ENCODE data around the gene TMPRSS6.

The TMPRSS6 gene

DNA sequence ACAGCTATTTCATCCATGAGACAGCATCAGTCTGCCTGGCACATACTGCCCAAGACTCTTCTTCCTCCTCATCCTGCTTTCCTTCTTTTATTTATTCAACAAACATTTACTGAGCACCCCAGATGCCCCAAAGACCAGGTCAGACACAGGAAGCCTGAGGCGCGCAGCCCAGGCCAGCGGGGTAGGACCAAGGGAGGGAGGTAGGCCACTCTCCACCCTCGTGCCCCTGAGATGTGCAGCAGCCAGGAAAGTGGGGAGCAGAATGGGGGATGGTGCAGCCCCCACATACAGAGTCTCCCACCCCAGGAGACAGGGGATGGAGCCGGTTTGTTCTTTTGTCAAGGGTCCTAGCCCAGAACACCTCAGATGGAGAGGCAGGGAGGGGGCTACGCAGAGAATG lies 44.4 kb upstream of the TMPRSS6 start:
- no peaks in the 10 kb centered on the region for H3K9me2 ChIP-seq (ENCODE audit: low read depth, low read length)
- TF ChIP-seq, protein P1, sequence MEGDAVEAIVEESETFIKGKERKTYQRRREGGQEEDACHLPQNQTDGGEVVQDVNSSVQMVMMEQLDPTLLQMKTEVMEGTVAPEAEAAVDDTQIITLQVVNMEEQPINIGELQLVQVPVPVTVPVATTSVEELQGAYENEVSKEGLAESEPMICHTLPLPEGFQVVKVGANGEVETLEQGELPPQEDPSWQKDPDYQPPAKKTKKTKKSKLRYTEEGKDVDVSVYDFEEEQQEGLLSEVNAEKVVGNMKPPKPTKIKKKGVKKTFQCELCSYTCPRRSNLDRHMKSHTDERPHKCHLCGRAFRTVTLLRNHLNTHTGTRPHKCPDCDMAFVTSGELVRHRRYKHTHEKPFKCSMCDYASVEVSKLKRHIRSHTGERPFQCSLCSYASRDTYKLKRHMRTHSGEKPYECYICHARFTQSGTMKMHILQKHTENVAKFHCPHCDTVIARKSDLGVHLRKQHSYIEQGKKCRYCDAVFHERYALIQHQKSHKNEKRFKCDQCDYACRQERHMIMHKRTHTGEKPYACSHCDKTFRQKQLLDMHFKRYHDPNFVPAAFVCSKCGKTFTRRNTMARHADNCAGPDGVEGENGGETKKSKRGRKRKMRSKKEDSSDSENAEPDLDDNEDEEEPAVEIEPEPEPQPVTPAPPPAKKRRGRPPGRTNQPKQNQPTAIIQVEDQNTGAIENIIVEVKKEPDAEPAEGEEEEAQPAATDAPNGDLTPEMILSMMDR (IDR thresholded peaks at IDR 0.05; ENCODE audit: low read length): no peak
- no peak for TF ChIP-seq EZH2 (IDR thresholded peaks at IDR 0.05; ENCODE audit: borderline replicate concordance, low read length)
- H3K4me1 ChIP-seq (ENCODE audit: insufficient read depth, low read length, severe bottlenecking): no peaks in the 10 kb centered on the region
- no peak overlapping the region for H3K4me3 ChIP-seq (ENCODE audit: low read depth, low read length, poor library complexity, severe bottlenecking)
- H3K27me3 ChIP-seq (ENCODE audit: insufficient read depth, low read length): peaks cover 21% of the 10 kb centered on the region; the same call in 1 of the 2 replicates
- no peaks in the 10 kb centered on the region for H3F3A ChIP-seq (ENCODE audit: insufficient read depth, low read length)
- H3K27ac ChIP-seq (ENCODE audit: low read depth, low read length, poor library complexity, severe bottlenecking): no peak overlapping the region
- H3K9ac ChIP-seq (ENCODE audit: low read length): no peak overlapping the region
- H2AFZ ChIP-seq (ENCODE audit: low read length): no peak overlapping the region
- no peaks in the 10 kb centered on the region for H3K36me3 ChIP-seq (ENCODE audit: insufficient read depth, low read length)
- no peaks in the 10 kb centered on the region for H3K79me2 ChIP-seq (ENCODE audit: insufficient read depth, low read length)
- no peak overlapping the region for H3K4me2 ChIP-seq (ENCODE audit: low read length)
- no peaks in the 10 kb centered on the region for H4K20me1 ChIP-seq (ENCODE audit: insufficient read depth, low read length)
- H3K9me3 ChIP-seq (ENCODE audit: low read length): peaks cover 9% of the 10 kb centered on the region; the same call in 1 of the 2 replicates

DNA sequence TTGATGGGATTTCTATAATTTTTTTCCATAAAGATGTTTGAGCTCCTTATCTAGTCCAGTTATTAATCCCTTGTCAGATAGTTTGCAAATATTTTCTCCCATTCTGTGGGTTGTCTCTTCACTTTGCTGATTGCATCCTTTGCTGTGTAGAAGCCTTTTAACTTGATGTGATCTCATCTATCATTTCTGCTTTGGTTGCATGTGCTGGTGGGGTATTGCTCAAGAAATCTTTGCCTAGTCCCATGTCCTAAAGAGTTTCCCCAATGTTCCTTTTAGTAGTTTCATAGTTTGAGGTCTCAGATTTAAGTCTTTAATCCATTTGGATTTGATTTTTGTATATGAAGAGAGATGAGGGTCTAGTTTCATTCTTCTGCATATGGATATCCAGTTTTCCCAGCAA lies 41.9 kb upstream of the TMPRSS6 start:
- Histone ChIP-seq H3K4me1 (ENCODE audit: insufficient read depth, low read length, severe bottlenecking) (no peaks in the 10 kb centered on the region), H3K9me2 (ENCODE audit: low read depth, low read length) (no peaks in the 10 kb centered on the region), H3K27ac (ENCODE audit: low read depth, low read length, poor library complexity, severe bottlenecking) (no peak overlapping the region), H4K20me1 (ENCODE audit: insufficient read depth, low read length) (no peaks in the 10 kb centered on the region), H3K9ac (ENCODE audit: low read length) (no peak overlapping the region), H3K4me2 (ENCODE audit: low read length) (no peak overlapping the region), H3F3A (ENCODE audit: insufficient read depth, low read length) (no peaks in the 10 kb centered on the region), H2AFZ (ENCODE audit: low read length) (no peak overlapping the region), H3K27me3 (ENCODE audit: insufficient read depth, low read length) (peaks cover 15% of the 10 kb centered on the region; the same call in 1 of the 2 replicates), H3K4me3 (ENCODE audit: low read depth, low read length, poor library complexity, severe bottlenecking) (no peak overlapping the region), H3K36me3 (ENCODE audit: insufficient read depth, low read length) (no peaks in the 10 kb centered on the region), H3K79me2 (ENCODE audit: insufficient read depth, low read length) (no peaks in the 10 kb centered on the region), H3K9me3 (ENCODE audit: low read length) (peaks cover 9% of the 10 kb centered on the region; the same call in 1 of the 2 replicates)
- TF ChIP-seq EZH2 (IDR thresholded peaks at IDR 0.05; ENCODE audit: borderline replicate concordance, low read length): no peak

DNA sequence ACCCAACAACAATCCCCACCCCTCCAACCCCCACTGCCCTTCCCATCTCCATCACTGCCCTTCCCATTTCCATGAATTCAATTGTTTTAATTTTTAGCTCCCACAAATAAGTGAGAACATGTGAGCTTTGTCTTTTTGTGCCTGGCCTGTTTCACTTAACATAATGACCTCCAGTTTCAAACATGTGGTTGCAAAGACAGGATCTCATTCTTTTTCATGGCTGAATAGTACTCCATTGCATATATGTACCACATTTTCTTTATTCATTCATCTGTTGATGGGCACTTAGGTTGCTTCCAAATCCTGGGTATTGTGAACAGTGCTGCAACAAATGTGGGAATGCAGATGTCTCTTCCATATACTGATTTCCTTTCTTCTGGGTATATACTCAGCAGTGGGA lies 41.2 kb upstream of the TMPRSS6 start:
- Histone ChIP-seq H2AFZ (ENCODE audit: low read length) (no peak overlapping the region), H3F3A (ENCODE audit: insufficient read depth, low read length) (no peaks in the 10 kb centered on the region), H4K20me1 (ENCODE audit: insufficient read depth, low read length) (no peaks in the 10 kb centered on the region), H3K4me1 (ENCODE audit: insufficient read depth, low read length, severe bottlenecking) (no peaks in the 10 kb centered on the region), H3K4me3 (ENCODE audit: low read depth, low read length, poor library complexity, severe bottlenecking) (no peak overlapping the region), H3K27ac (ENCODE audit: low read depth, low read length, poor library complexity, severe bottlenecking) (no peak overlapping the region), H3K9me3 (ENCODE audit: low read length) (peaks cover 9% of the 10 kb centered on the region; the same call in 1 of the 2 replicates), H3K27me3 (ENCODE audit: insufficient read depth, low read length) (peaks cover 11% of the 10 kb centered on the region; the same call in 1 of the 2 replicates), H3K9me2 (ENCODE audit: low read depth, low read length) (no peaks in the 10 kb centered on the region), H3K79me2 (ENCODE audit: insufficient read depth, low read length) (no peaks in the 10 kb centered on the region), H3K36me3 (ENCODE audit: insufficient read depth, low read length) (no peaks in the 10 kb centered on the region), H3K9ac (ENCODE audit: low read length) (no peak overlapping the region), H3K4me2 (ENCODE audit: low read length) (no peak overlapping the region)
- TF ChIP-seq, protein P1 (IDR thresholded peaks at IDR 0.05; ENCODE audit: low read length): no peak
- no peak for TF ChIP-seq EZH2 (IDR thresholded peaks at IDR 0.05; ENCODE audit: borderline replicate concordance, low read length)
